Natural killer cell treated with Interleukin-12 subunit alpha and Interleukin-12 subunit beta and Interleukin-15 and Interleukin-18, amount 100 ng/mL, for 72 hours (primary cell): ENCODE results near the gene SP2. TPM values are rescaled to one million over a fixed set of nuclear protein-coding genes. Genes with fewer than 3 reads are reported as not detected.

ENCODE experiments used
- total RNA-seq, 2 donors: library from RNA; stranded (reverse); gene quantifications; one replicate each; pipeline ENCODE4 v1.2.3, GENCODE V29; 2022

Gene SP2
- total RNA-seq, 2 donors from 2014 or later: 22.0 to 25.8 TPM

Other genes starting within 250 kb of the SP2 start
- 1,000 to 10,000 TPM in 1 of 2 donors, 100 to 1,000 TPM in 1; 665 to 1,039 TPM for gene KPNB1, start 246.3 kb upstream of the SP2 start, total RNA-seq
- gene TBKBP1, start 202.1 kb upstream of the SP2 start, total RNA-seq: 10 to 100 TPM; 13.1 to 22.6 TPM
- gene TBX21, start 163.0 kb upstream of the SP2 start, total RNA-seq: 100 to 1,000 TPM; 234 to 437 TPM
- gene OSBPL7, start 74.4 kb upstream of the SP2 start, total RNA-seq: 10 to 100 TPM; 21.6 to 28.6 TPM
- 10 to 100 TPM; 44.6 to 44.7 TPM for gene MRPL10, start 64.7 kb upstream of the SP2 start, total RNA-seq
- gene LRRC46, start 64.6 kb upstream of the SP2 start, total RNA-seq: under 1 TPM; 0.17 to 0.86 TPM
- 10 to 100 TPM; 18.1 to 23.5 TPM for gene SCRN2, start 55.0 kb upstream of the SP2 start, total RNA-seq
- gene SP6, start 45.1 kb upstream of the SP2 start, total RNA-seq: under 1 TPM in 1 of 2 donors, not detected in 1; 0.24 TPM
- gene PNPO, start 45.3 kb downstream of the SP2 start, total RNA-seq: 10 to 100 TPM; 21.5 to 39.9 TPM
- gene PRR15L, start 61.6 kb downstream of the SP2 start, total RNA-seq: not detected
- gene CDK5RAP3, start 74.9 kb downstream of the SP2 start, total RNA-seq: 100 to 1,000 TPM; 150 to 278 TPM
- 10 to 100 TPM; 14.9 to 32.9 TPM for gene COPZ2, start 141.6 kb downstream of the SP2 start, total RNA-seq
- gene NFE2L1, start 152.1 kb downstream of the SP2 start, total RNA-seq: 100 to 1,000 TPM; 103 to 153 TPM
- 10 to 100 TPM; 51.8 to 58.5 TPM for gene CBX1, start 205.2 kb downstream of the SP2 start, total RNA-seq
- gene SNX11, start 211.5 kb downstream of the SP2 start, total RNA-seq: 100 to 1,000 TPM in 1 of 2 donors, 10 to 100 TPM in 1; 82.2 to 164 TPM